H9 (cell line): ENCODE measurements around the gene IWS1. TPM values are rescaled to one million over a fixed set of nuclear protein-coding genes. Genes with fewer than 3 reads are reported as not detected.

Experiments
- DNase-seq: peaks from one replicate; pipeline ENCODE4 v3.0.0-alpha.2; 2017
- H2AFZ ChIP-seq: one replicate; pipeline ENCODE4 v1.6.1; 2013; ENCODE audit warnings: mild to moderate bottlenecking, low read length, control low read depth, moderate library complexity
- H2AK5ac ChIP-seq: 2 replicates; pipeline ENCODE4 v1.6.1; 2013; ENCODE audit warnings: low read length, control low read depth, mixed read lengths; ENCODE audit not compliant: insufficient read length
- H2BK120ac ChIP-seq: one replicate; pipeline ENCODE4 v1.6.1; 2013; ENCODE audit warnings: low read depth, mild to moderate bottlenecking, low read length, control low read depth, inconsistent platforms; ENCODE audit not compliant: poor library complexity, severe bottlenecking
- H2BK12ac ChIP-seq: 2 replicates; pipeline ENCODE4 v1.6.1; 2013; ENCODE audit warnings: low read length, control low read depth, mixed read lengths, low read depth; ENCODE audit not compliant: insufficient read length
- H2BK15ac ChIP-seq: 2 replicates; pipeline ENCODE4 v1.6.1; 2013; ENCODE audit warnings: low read depth, low read length, control low read depth
- H2BK20ac ChIP-seq: one replicate; pipeline ENCODE4 v1.6.1; 2013; ENCODE audit warnings: low read depth, mild to moderate bottlenecking, low read length, control low read depth, inconsistent platforms; ENCODE audit not compliant: poor library complexity, severe bottlenecking
- H2BK5ac ChIP-seq: 2 replicates; pipeline ENCODE4 v1.6.1; 2013; ENCODE audit warnings: low read length, control low read depth, mixed read lengths; ENCODE audit not compliant: insufficient read length
- H3K14ac ChIP-seq: 2 replicates; pipeline ENCODE4 v1.6.1; 2013; ENCODE audit warnings: low read length, control low read depth; ENCODE audit not compliant: insufficient read depth
- H3K18ac ChIP-seq: 2 replicates; pipeline ENCODE4 v1.6.1; 2013; ENCODE audit warnings: low read depth, mild to moderate bottlenecking, mixed read lengths, low read length, control low read depth; ENCODE audit not compliant: insufficient read length
- H3K23ac ChIP-seq: 2 replicates; pipeline ENCODE4 v1.6.1; 2013; ENCODE audit warnings: low read length, control low read depth, mixed read lengths, low read depth; ENCODE audit not compliant: insufficient read length
- H3K23me2 ChIP-seq: 2 replicates; pipeline ENCODE4 v1.6.1; 2013; ENCODE audit warnings: low read depth, mild to moderate bottlenecking, mixed read lengths, low read length, control low read depth; ENCODE audit not compliant: insufficient read length, poor library complexity, severe bottlenecking
- H3K27ac ChIP-seq: 2 replicates; pipeline ENCODE4 v1.5.1; 2013; ENCODE audit warnings: low read length, control low read depth, mixed read lengths, low read depth; ENCODE audit not compliant: insufficient read length
- H3K27me3 ChIP-seq: 2 replicates; pipeline ENCODE4 v1.6.1; 2013; ENCODE audit warnings: low read length, control low read depth, inconsistent platforms; ENCODE audit not compliant: insufficient read depth
- H3K4ac ChIP-seq: 2 replicates; pipeline ENCODE4 v1.6.1; 2013; ENCODE audit warnings: low read depth, mild to moderate bottlenecking, control low read depth, inconsistent platforms, low read length, moderate library complexity
- H3K4me1 ChIP-seq: 2 replicates; pipeline ENCODE4 v1.6.1; 2013; ENCODE audit warnings: low read length, control low read depth, inconsistent platforms; ENCODE audit not compliant: insufficient read depth
- H3K4me2 ChIP-seq: 2 replicates; pipeline ENCODE4 v1.6.1; 2013; ENCODE audit warnings: low read length, control low read depth, mixed read lengths; ENCODE audit not compliant: insufficient read length, insufficient read depth
- H3K56ac ChIP-seq: 2 replicates; pipeline ENCODE4 v1.6.1; 2013; ENCODE audit warnings: low read depth, mild to moderate bottlenecking, mixed read lengths, low read length, control low read depth; ENCODE audit not compliant: insufficient read length
- H3K79me1 ChIP-seq: 2 replicates; pipeline ENCODE4 v1.6.1; 2013; ENCODE audit warnings: low read depth, mild to moderate bottlenecking, moderate library complexity, low read length, control low read depth, inconsistent platforms; ENCODE audit not compliant: insufficient read depth, poor library complexity, severe bottlenecking
- H3K79me2 ChIP-seq: 2 replicates; pipeline ENCODE4 v1.6.1; 2013; ENCODE audit warnings: low read length, control low read depth, inconsistent platforms; ENCODE audit not compliant: insufficient read depth
- H3K9ac ChIP-seq: 2 replicates; pipeline ENCODE4 v1.6.1; 2013; ENCODE audit warnings: low read length, control low read depth, mixed read lengths; ENCODE audit not compliant: insufficient read length; ENCODE audit errors: extremely low read depth
- H3K9me3 ChIP-seq: one replicate; pipeline ENCODE4 v1.6.1; 2013; ENCODE audit warnings: low read depth, low read length, inconsistent platforms; ENCODE audit not compliant: control insufficient read depth
- H3T11ph ChIP-seq: one replicate; pipeline ENCODE4 v1.6.1; 2013; ENCODE audit warnings: mild to moderate bottlenecking, low read length, control low read depth, inconsistent platforms
- H4K20me1 ChIP-seq: one replicate; pipeline ENCODE4 v1.6.1; 2013; ENCODE audit not compliant: control insufficient read depth, insufficient read length, insufficient read depth
- H4K5ac ChIP-seq: 2 replicates; pipeline ENCODE4 v1.6.1; 2013; ENCODE audit warnings: low read depth, mild to moderate bottlenecking, mixed read lengths, low read length, control low read depth; ENCODE audit not compliant: insufficient read length
- H4K8ac ChIP-seq: replicated peaks from 2 replicates; pipeline ENCODE4 v1.6.1; 2013; ENCODE audit warnings: low read length, control low read depth, mixed read lengths, low read depth; ENCODE audit not compliant: insufficient read length
- H4K91ac ChIP-seq: 2 replicates; pipeline ENCODE4 v1.6.1; 2013; ENCODE audit warnings: low read depth, mild to moderate bottlenecking, moderate library complexity, mixed read lengths, low read length, control low read depth; ENCODE audit not compliant: insufficient read length
- H3K27ac Mint-ChIP-seq, 3 experiments: 2 replicates in 2 of 3; 3 replicates in 1 of 3; pipeline ENCODE4 v1.8.0; 2020 to 2021; ENCODE audit warnings: mixed read lengths in 3 of 3, mild to moderate bottlenecking in 1 of 3, moderate library complexity in 1 of 3
- H3K27me3 Mint-ChIP-seq: 2 replicates; pipeline ENCODE4 v1.8.0; 2021; ENCODE audit warnings: low read depth, mild to moderate bottlenecking, moderate library complexity, mixed read lengths
- H3K36me3 Mint-ChIP-seq, 3 experiments: 2 replicates in 2 of 3; 3 replicates in 1 of 3; pipeline ENCODE4 v1.8.0; 2020 to 2021; ENCODE audit warnings: low read depth in 3 of 3, mixed read lengths in 3 of 3; ENCODE audit not compliant: insufficient read depth in 1 of 3
- H3K4me1 Mint-ChIP-seq, 2 experiments: 2 replicates each; pipeline ENCODE4 v1.8.0; 2020; ENCODE audit warnings: mixed read lengths in 2 of 2
- H3K4me3 Mint-ChIP-seq, 2 experiments: 2 replicates in 1 of 2; 3 replicates in 1 of 2; pipeline ENCODE4 v1.8.0; 2020 to 2021; ENCODE audit warnings: mild to moderate bottlenecking in 2 of 2, mixed read lengths in 2 of 2, moderate library complexity in 1 of 2
- H3K9me3 Mint-ChIP-seq, 2 experiments: 2 replicates in 1 of 2; 3 replicates in 1 of 2; pipeline ENCODE4 v1.8.0; 2020; ENCODE audit warnings: mild to moderate bottlenecking in 2 of 2, mixed read lengths in 2 of 2, moderate library complexity in 1 of 2
- CTCF ChIP-seq: fragments of 200-600 bp; sonication (generic); conservative IDR thresholded peaks from 3 replicates; pipeline ENCODE4 v1.8.0; 2021; ENCODE audit warnings: antibody characterized with exemption, mild to moderate bottlenecking
- WGBS: extraction: QIAGEN DNeasy Blood & Tissue Kit; methylation state at CpG from one replicate; pipeline ENCODE4 v1.1.7; 2013; ENCODE audit warnings: missing lambda C conversion rate, low lambda C conversion rate, mixed read lengths; ENCODE audit not compliant: insufficient read length; ENCODE audit errors: extremely low coverage; 5-methylcytosine and 5-hydroxymethylcytosine counted together
- total RNA-seq: library from RNA; stranded (reverse); gene quantifications from 2 replicates; pipeline ENCODE4 v1.2.1, GENCODE V29; 2021

The IWS1 gene
- total RNA-seq, 1 experiment from 2014 or later: 66.2 TPM

- Mint-ChIP-seq H3K4me1 (peaks cover 32 to 36% of the 10 kb centered on the region in 2 experiments), H3K4me3 (no peak overlapping the region), H3K36me3 (peaks cover 10 to 51% (median 37%) of the 10 kb centered on the region in 3 experiments; a peak in 6 of 7 replicates), H3K27ac (peak overlapping the region in 2 of 3 experiments; percentile 32 to 83; a peak in 4 of 7 replicates), H3K27me3 (no peaks in the 10 kb centered on the region), H3K9me3 (no peaks in the 10 kb centered on the region)
- Histone ChIP-seq H3T11ph (no peak overlapping the region), H3K4ac (no peak overlapping the region), H3K23me2 (no peaks in the 10 kb centered on the region), H3K23ac (no peak overlapping the region), H2BK12ac (no peak overlapping the region), H3K27ac (no peak overlapping the region), H4K91ac (no peak overlapping the region), H2AFZ (no peak overlapping the region), H3K9me3 (no peaks in the 10 kb centered on the region), H2BK120ac (no peak overlapping the region), H4K20me1 (no peaks in the 10 kb centered on the region), H3K79me2 (peaks cover 33% of the 10 kb centered on the region), H3K18ac (no peak overlapping the region), H2BK15ac (no peak overlapping the region), H3K56ac (no peak overlapping the region), H4K8ac (no peak overlapping the region), H2BK20ac (no peak overlapping the region), H2BK5ac (no peak overlapping the region), H4K5ac (no peak overlapping the region), H2AK5ac (no peak overlapping the region), H3K14ac (no peak overlapping the region), H3K4me2 (no peak overlapping the region), H3K4me1 (no peaks in the 10 kb centered on the region), H3K27me3 (no peaks in the 10 kb centered on the region), H3K79me1 (peaks cover 29% of the 10 kb centered on the region), H3K9ac (no peak overlapping the region)
- TF ChIP-seq CTCF: no peak
- DNase-seq: no peak
- no CpG with 5 or more reads among the region's 14 CpGs for WGBS
Observed at GRCh38 chr2:127516041-127516762, 10.1 kb downstream of the IWS1 start.
